SK-N-SH treated with all-trans-retinoic acid at 6 μM for 48 hours (cell line): ENCODE results near the gene DIP2A.

ENCODE experiments used
- ATAC-seq: fragments of 200-7000 bp; cut with Tn5 transposase; 3 replicates; pipeline ENCODE4 v1.9.1; 2020; ENCODE audit warnings: mild to moderate bottlenecking, moderate library complexity
- ARNTL ChIP-seq: fragments of 450-650 bp; formaldehyde crosslinking; IDR thresholded peaks from 2 replicates; pipeline ENCODE4 v1.5.0; 2020; ENCODE audit warnings: low read depth, mild to moderate bottlenecking, moderate library complexity, borderline replicate concordance
- BACH2 ChIP-seq: fragments of 250-450 bp; sonication (Bioruptor Pico); IDR thresholded peaks from 2 replicates; pipeline ENCODE4 v1.9.0; 2021; ENCODE audit warnings: mild to moderate bottlenecking, borderline replicate concordance
- CREB5 ChIP-seq: fragments of 250-450 bp; sonication (Bioruptor Pico); IDR thresholded peaks from 2 replicates; pipeline ENCODE4 v1.5.1; 2020; ENCODE audit warnings: low read depth, mild to moderate bottlenecking, moderate library complexity
- CSDC2 ChIP-seq: fragments of 250-450 bp; sonication (Bioruptor Pico); IDR thresholded peaks from 2 replicates; pipeline ENCODE4 v1.5.0; 2020; ENCODE audit warnings: mild to moderate bottlenecking, moderate library complexity
- ESRRG ChIP-seq: fragments of 250-450 bp; sonication (Bioruptor Pico); IDR thresholded peaks from 2 replicates; pipeline ENCODE4 v1.6.1; 2021; ENCODE audit warnings: mild to moderate bottlenecking
- GLIS3 ChIP-seq: fragments of 250-450 bp; sonication (Bioruptor Pico); IDR thresholded peaks from 2 replicates; pipeline ENCODE4 v1.5.0; 2020; ENCODE audit warnings: mild to moderate bottlenecking, moderate library complexity
- ISL1 ChIP-seq: fragments of 250-450 bp; sonication (Bioruptor Pico); IDR thresholded peaks from 2 replicates; pipeline ENCODE4 v2.1.2; 2022; ENCODE audit warnings: mild to moderate bottlenecking, moderate library complexity
- OSR1 ChIP-seq: fragments of 250-450 bp; sonication (Bioruptor Pico); IDR thresholded peaks from 2 replicates; pipeline ENCODE4 v1.8.0; 2022; ENCODE audit warnings: moderate library complexity, mild to moderate bottlenecking, inconsistent platforms
- PATZ1 ChIP-seq: fragments of 250-450 bp; sonication (Bioruptor Pico); IDR thresholded peaks from 2 replicates; pipeline ENCODE4 v1.8.0; 2020; ENCODE audit warnings: mild to moderate bottlenecking, moderate library complexity, borderline replicate concordance
- PPARA ChIP-seq: fragments of 250-450 bp; sonication (Bioruptor Pico); IDR thresholded peaks from 2 replicates; pipeline ENCODE4 v1.5.0; 2020; ENCODE audit warnings: mild to moderate bottlenecking, borderline replicate concordance
- RARB ChIP-seq: fragments of 250-450 bp; sonication (Bioruptor Pico); IDR thresholded peaks from 2 replicates; pipeline ENCODE4 v1.8.0; 2021; ENCODE audit warnings: mild to moderate bottlenecking, moderate library complexity
- SNAI2 ChIP-seq: fragments of 250-450 bp; sonication (Bioruptor Pico); IDR thresholded peaks from 2 replicates; pipeline ENCODE4 v1.5.0; 2020; ENCODE audit warnings: mild to moderate bottlenecking, moderate library complexity
- TCF4 ChIP-seq: fragments of 250-450 bp; sonication (Bioruptor Pico); IDR thresholded peaks from 2 replicates; pipeline ENCODE4 v1.8.0; 2021; ENCODE audit warnings: mild to moderate bottlenecking, moderate library complexity, borderline replicate concordance
- TOX ChIP-seq: fragments of 250-450 bp; sonication (Bioruptor Pico); IDR thresholded peaks from 2 replicates; pipeline ENCODE4 v1.8.0; 2021; ENCODE audit warnings: mild to moderate bottlenecking, moderate library complexity, borderline replicate concordance
- TSHZ2 ChIP-seq: fragments of 250-450 bp; sonication (Bioruptor Pico); IDR thresholded peaks from 2 replicates; pipeline ENCODE4 v1.5.0; 2020; ENCODE audit warnings: mild to moderate bottlenecking, moderate library complexity
- ZFP3 ChIP-seq: fragments of 250-450 bp; sonication (Bioruptor Pico); IDR thresholded peaks from 2 replicates; pipeline ENCODE4 v1.5.0; 2020; ENCODE audit warnings: mild to moderate bottlenecking, moderate library complexity
- ZFP30 ChIP-seq: fragments of 450-650 bp; formaldehyde crosslinking; IDR thresholded peaks from 2 replicates; pipeline ENCODE4 v1.5.0; 2022; ENCODE audit warnings: mild to moderate bottlenecking, moderate library complexity
- ZNF565 ChIP-seq: fragments of 450-650 bp; formaldehyde crosslinking; conservative IDR thresholded peaks from 2 replicates; pipeline ENCODE4 v1.5.0; 2020; ENCODE audit warnings: low read depth, mild to moderate bottlenecking, moderate library complexity
- ZNF70 ChIP-seq: fragments of 450-650 bp; formaldehyde crosslinking; IDR thresholded peaks from 2 replicates; pipeline ENCODE4 v1.5.0; 2020; ENCODE audit warnings: mild to moderate bottlenecking, moderate library complexity
- TF ChIP-seq, protein P1 (sequence below): fragments of 250-450 bp; sonication (Bioruptor Pico); IDR thresholded peaks from 2 replicates; pipeline ENCODE4 v1.5.1; 2021; ENCODE audit warnings: mild to moderate bottlenecking, moderate library complexity

The DIP2A gene

GRCh38 chr21:46480466-46480865, 21.8 kb downstream of the DIP2A start:
- ATAC-seq, result no peak

GRCh38 chr21:46482225-46482845, 23.6 kb downstream of the DIP2A start:
- no peak for ATAC-seq
- TF ChIP-seq ZFP3 (CRISPR knock-in tag), result no peak
- TF ChIP-seq SNAI2 (CRISPR knock-in tag), result no peak
- TF ChIP-seq ISL1 (CRISPR knock-in tag), result no peak
- TF ChIP-seq TCF4 (CRISPR knock-in tag), result no peak
- TF ChIP-seq RARB (CRISPR knock-in tag), result no peak

More at GRCh38 chr21:46480466-46480865, 21.8 kb downstream of the DIP2A start:
- TF ChIP-seq TOX (CRISPR knock-in tag) (no peak), TSHZ2 (CRISPR knock-in tag) (no peak), PATZ1 (CRISPR knock-in tag) (no peak), CSDC2 (CRISPR knock-in tag) (no peak), ZNF70 (no peak), BACH2 (CRISPR knock-in tag) (no peak), ZFP3 (CRISPR knock-in tag) (no peak), ARNTL (CRISPR knock-in tag) (no peak), ESRRG (CRISPR knock-in tag) (no peak), OSR1 (no peak), TCF4 (CRISPR knock-in tag) (no peak), ISL1 (CRISPR knock-in tag) (no peak), PPARA (CRISPR knock-in tag) (no peak), ZNF565 (no peak), CREB5 (CRISPR knock-in tag) (no peak)
- TF ChIP-seq, protein P1, sequence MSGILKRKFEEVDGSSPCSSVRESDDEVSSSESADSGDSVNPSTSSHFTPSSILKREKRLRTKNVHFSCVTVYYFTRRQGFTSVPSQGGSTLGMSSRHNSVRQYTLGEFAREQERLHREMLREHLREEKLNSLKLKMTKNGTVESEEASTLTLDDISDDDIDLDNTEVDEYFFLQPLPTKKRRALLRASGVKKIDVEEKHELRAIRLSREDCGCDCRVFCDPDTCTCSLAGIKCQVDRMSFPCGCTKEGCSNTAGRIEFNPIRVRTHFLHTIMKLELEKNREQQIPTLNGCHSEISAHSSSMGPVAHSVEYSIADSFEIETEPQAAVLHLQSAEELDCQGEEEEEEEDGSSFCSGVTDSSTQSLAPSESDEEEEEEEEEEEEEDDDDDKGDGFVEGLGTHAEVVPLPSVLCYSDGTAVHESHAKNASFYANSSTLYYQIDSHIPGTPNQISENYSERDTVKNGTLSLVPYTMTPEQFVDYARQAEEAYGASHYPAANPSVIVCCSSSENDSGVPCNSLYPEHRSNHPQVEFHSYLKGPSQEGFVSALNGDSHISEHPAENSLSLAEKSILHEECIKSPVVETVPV (CRISPR knock-in tag), result no peak
- TF ChIP-seq, all 23 proteins: peak for 0

- no peak for ATAC-seq
- no peak for TF ChIP-seq ZNF565
- TF ChIP-seq, all 23 proteins: peak for 0
Measured at GRCh38 chr21:46482846-46483231, 24.1 kb downstream of the DIP2A start.

GRCh38 chr21:46483300-46484295, 24.9 kb downstream of the DIP2A start:
- no peak for TF ChIP-seq BACH2 (CRISPR knock-in tag)
- no peak for TF ChIP-seq ZFP30 (CRISPR knock-in tag)
- no peak for TF ChIP-seq CSDC2 (CRISPR knock-in tag)
- TF ChIP-seq GLIS3, result no peak
- no peak for TF ChIP-seq TSHZ2 (CRISPR knock-in tag)
- no peak for TF ChIP-seq ESRRG (CRISPR knock-in tag)
- ATAC-seq, result 0 out of 3 replicates have a peak, but pooled peaks have one; percentile 27
